Muscle layer of colon (tissue), 2 donors: ENCODE data around the gene DST.

Source experiments
- H3K27ac ChIP-seq: one replicate; pipeline ENCODE4 v1.7.0; 2013; ENCODE audit warnings: low read depth, mild to moderate bottlenecking, low read length, moderate library complexity
- H3K27me3 ChIP-seq, 2 donors: one replicate each; pipeline ENCODE4 v1.7.0; 2013; ENCODE audit warnings: low read length in 2 of 2, mild to moderate bottlenecking in 2 of 2; ENCODE audit not compliant: insufficient read depth in 2 of 2, control insufficient read depth in 1 of 2
- H3K36me3 ChIP-seq: one replicate; pipeline ENCODE4 v1.7.0; 2013; ENCODE audit warnings: mild to moderate bottlenecking, low read length; ENCODE audit not compliant: insufficient read depth
- H3K4me1 ChIP-seq: one replicate; pipeline ENCODE4 v1.7.0; 2013; ENCODE audit warnings: mild to moderate bottlenecking, low read length; ENCODE audit not compliant: insufficient read depth
- H3K4me3 ChIP-seq, 2 donors: one replicate each; pipeline ENCODE4 v1.7.0; 2013; ENCODE audit warnings: low read length in 2 of 2, low read depth in 1 of 2, mild to moderate bottlenecking in 1 of 2, moderate library complexity in 1 of 2
- H3K9ac ChIP-seq: one replicate; pipeline ENCODE4 v1.7.0; 2013; ENCODE audit warnings: low read length
- H3K9me3 ChIP-seq: one replicate; pipeline ENCODE4 v1.7.0; 2013; ENCODE audit warnings: mild to moderate bottlenecking, low read length
- donor health status: abdominal sarcoma.
- donor health status: Adenocarcinoma of cecum.

The DST gene

DNA sequence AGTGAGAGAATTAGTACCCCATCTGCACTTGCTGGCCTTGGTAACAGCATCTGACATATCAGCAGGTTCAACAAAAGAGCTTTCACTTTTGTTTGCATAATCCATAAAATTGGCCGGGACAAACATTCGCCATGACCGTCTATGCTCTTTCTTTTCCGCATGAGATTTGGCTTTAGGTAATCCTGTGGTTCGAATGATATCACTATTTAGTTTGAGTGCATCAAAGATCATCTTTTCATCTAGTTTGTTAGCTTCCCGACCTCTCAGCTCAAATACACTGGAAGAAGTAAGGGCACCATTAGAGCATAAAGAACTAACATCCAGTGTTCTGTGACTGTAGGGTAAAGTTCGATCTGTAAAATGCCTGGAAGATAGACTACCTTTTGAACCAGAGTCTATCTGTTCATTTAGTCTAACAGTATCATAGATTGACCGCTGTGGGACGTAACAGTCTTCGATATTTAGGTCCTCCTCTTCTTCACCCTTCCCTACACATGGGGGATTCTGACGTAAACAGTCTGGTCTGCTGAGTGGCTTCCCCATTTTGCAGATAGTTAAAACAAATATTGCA is 101.6 kb downstream of the DST start:
- Histone ChIP-seq H3K36me3 (peaks cover 7% of the 10 kb centered on the region), H3K4me1 (peaks cover 33% of the 10 kb centered on the region)

DNA sequence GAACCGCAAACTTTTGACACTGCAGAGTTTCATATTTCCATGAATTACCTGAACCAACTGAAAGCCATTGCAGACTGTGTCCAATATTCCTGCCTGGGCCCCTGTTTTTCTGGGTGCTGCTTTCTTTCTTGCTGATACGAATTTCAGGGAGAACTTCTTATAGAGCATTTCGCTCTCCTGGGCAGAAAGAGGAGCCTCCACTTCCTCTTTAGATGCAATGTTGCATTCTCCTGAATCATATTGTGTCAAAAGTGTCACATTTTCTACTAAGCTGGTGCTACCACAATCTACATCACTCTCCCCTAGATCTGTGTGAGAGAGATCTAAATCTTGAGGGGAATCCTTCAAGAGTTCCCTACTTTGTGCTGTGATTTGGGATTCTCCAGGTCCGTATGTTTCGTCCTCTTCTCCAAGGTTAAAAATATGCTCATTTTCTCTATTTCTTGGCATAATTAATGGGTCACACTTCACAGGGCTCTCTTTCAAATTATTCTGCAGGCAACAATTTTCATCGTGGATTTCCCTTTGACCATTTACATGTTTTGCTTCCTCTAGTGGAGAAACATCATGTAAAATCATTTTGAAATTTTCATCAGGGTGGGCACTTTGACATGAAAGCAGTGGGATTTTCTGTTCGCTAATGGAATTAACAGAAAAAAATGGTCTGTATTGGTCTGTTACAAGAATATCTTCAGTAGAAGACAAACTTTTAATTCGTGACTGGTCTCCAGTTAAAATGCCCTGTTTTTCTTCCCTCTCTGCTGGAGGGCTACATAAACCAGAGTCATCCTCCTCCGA is 102.3 kb downstream of the DST start:
- no peaks in the 10 kb centered on the region for H3K9me3 ChIP-seq
- H3K27me3 ChIP-seq = no peaks in the 10 kb centered on the region
- peak overlapping the region; percentile 94 for H3K9ac ChIP-seq
- peak overlapping the region; percentile 39 to 88 for H3K4me3 ChIP-seq
- peaks cover 13% of the 10 kb centered on the region for H3K36me3 ChIP-seq
- peaks cover 40% of the 10 kb centered on the region for H3K4me1 ChIP-seq
- peak overlapping the region; percentile 97 for H3K27ac ChIP-seq

More for the DNA sequence above, 101.6 kb downstream of the DST start:
- peak overlapping the region; percentile 97 for H3K27ac ChIP-seq
- no peaks in the 10 kb centered on the region for H3K27me3 ChIP-seq
- peak overlapping the region; percentile 94 for H3K9ac ChIP-seq
- H3K9me3 ChIP-seq = no peaks in the 10 kb centered on the region
- H3K4me3 ChIP-seq = peak overlapping the region; percentile 39 to 88

DNA sequence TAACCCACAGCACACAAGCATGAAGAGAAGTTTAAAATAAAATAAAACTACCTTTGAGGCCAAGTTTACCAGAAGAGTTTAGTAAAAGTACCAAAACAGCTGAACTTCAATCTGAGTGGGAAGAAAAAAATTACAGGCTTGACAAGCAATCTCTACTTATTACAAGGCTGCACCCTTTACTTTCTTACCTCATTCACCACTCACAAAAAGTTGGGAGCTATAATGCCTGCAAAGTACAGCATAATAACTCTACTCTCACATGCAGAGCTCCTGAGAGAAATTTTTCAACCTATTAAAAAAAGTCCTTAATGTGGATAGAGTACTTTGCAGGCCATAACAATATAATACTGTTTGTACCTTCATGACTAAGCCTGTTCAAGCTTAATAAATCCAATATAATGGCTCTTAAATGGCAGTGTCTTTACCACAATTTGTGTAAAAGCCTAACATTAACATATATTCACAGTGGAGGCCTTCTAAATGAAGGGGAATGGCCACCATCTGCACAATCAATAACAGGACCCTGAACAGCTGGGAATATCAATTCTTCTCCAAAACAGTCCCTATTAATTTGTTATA is 103.1 kb downstream of the DST start:
- Histone ChIP-seq H3K27ac (peak overlapping the region; percentile 97), H3K9ac (peak overlapping the region; percentile 94), H3K9me3 (no peaks in the 10 kb centered on the region), H3K4me1 (peaks cover 48% of the 10 kb centered on the region), H3K27me3 (no peaks in the 10 kb centered on the region), H3K4me3 (peak overlapping the region; percentile 39 to 88), H3K36me3 (peaks cover 20% of the 10 kb centered on the region)

GRCh38 chr6:56538851-56539250 is 103.8 kb downstream of the DST start:
- H3K4me1 ChIP-seq = peaks cover 42% of the 10 kb centered on the region
- H3K36me3 ChIP-seq = peaks cover 26% of the 10 kb centered on the region
- peak overlapping the region; percentile 97 for H3K27ac ChIP-seq
- no peaks in the 10 kb centered on the region for H3K27me3 ChIP-seq
- H3K9me3 ChIP-seq = no peaks in the 10 kb centered on the region
- peak overlapping the region; percentile 39 to 88 for H3K4me3 ChIP-seq
- peak overlapping the region; percentile 94 for H3K9ac ChIP-seq

DNA sequence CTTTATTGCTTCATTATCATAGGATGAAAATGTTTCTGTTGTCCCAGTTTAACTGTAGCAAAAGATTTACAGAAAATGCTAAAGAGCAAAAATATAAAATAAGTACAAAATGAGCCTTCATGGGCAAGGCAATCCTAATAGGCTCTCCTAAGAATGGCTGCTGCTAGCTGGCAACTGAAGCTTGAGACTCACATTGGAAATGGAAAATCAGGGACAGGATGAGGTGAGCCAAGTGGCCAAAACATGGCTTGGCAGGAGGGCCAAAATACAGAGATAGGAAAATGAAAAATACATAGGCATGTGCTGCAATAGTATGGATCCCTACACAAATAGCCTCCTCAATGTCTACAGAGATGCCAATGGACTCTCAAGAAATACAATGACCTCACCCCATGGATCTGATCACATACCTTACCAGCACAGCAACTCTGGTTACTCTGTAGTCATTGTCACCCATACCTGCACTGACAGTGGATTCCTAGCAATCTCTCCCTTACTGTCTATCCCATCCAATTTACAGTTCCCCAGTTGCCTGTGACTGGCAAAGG is 105.4 kb downstream of the DST start:
- H3K9me3 ChIP-seq = no peaks in the 10 kb centered on the region
- peaks cover 36% of the 10 kb centered on the region for H3K36me3 ChIP-seq
- no peak overlapping the region for H3K27ac ChIP-seq
- H3K4me1 ChIP-seq = peaks cover 50% of the 10 kb centered on the region
- H3K9ac ChIP-seq = no peak overlapping the region
- H3K27me3 ChIP-seq = no peaks in the 10 kb centered on the region
- peak overlapping the region in 1 of 2 donors; percentile 36 for H3K4me3 ChIP-seq

GRCh38 chr6:56536536-56536935 is 106.2 kb downstream of the DST start:
- peaks cover 43% of the 10 kb centered on the region for H3K36me3 ChIP-seq
- H3K27me3 ChIP-seq = no peaks in the 10 kb centered on the region
- H3K9ac ChIP-seq = no peak overlapping the region
- no peaks in the 10 kb centered on the region for H3K9me3 ChIP-seq
- H3K4me1 ChIP-seq = peaks cover 57% of the 10 kb centered on the region
- no peak overlapping the region for H3K27ac ChIP-seq
- no peak overlapping the region for H3K4me3 ChIP-seq

GRCh38 chr6:56535626-56536025 is 107.1 kb downstream of the DST start:
- H3K9ac ChIP-seq = no peak overlapping the region
- no peaks in the 10 kb centered on the region for H3K27me3 ChIP-seq
- H3K4me3 ChIP-seq = no peak overlapping the region
- H3K9me3 ChIP-seq = no peaks in the 10 kb centered on the region
- no peak overlapping the region for H3K27ac ChIP-seq
- H3K36me3 ChIP-seq = peaks cover 49% of the 10 kb centered on the region
- peaks cover 59% of the 10 kb centered on the region for H3K4me1 ChIP-seq

DNA sequence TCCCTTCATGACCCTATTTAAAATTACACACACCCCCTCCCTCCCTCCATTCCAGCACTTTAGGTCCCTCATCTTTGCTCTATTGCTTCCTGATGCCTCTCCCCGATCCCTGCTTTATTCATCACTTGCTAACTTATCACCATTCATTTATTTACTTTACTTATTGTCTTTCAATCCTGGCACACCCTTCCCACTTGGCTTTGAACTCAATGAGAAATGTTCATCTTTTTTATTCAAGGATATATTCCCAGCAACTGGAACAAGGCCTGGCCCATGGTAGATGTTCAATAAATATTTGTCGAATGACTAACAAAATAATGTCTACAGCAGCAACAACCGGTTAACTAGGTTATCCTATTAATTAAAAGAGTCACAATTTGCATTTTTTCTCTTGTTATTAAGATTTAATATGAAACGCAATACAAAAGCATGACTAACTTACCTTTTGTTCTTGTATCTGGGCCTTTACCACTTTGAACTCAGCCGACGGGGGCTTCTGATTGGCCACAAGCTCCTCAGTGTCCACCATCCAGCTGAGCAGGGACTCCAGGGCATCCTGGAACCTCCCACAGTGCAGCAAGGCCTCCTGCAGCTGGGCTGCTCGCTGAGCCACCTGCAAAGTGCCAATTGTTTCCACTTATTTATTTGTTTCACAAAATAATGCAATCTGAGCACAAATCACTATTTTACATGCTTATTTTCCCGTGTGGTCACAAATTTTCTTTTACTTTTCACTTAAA is 107.8 kb downstream of the DST start:
- no peaks in the 10 kb centered on the region for H3K9me3 ChIP-seq
- no peak overlapping the region for H3K27ac ChIP-seq
- peaks cover 50% of the 10 kb centered on the region for H3K36me3 ChIP-seq

GRCh38 chr6:56532766-56533551 is 109.7 kb downstream of the DST start:
- Histone ChIP-seq H3K9ac (no peak overlapping the region), H3K9me3 (no peaks in the 10 kb centered on the region), H3K4me3 (no peak overlapping the region), H3K27ac (no peak overlapping the region), H3K4me1 (peaks cover 73% of the 10 kb centered on the region), H3K27me3 (no peaks in the 10 kb centered on the region), H3K36me3 (peaks cover 67% of the 10 kb centered on the region)

More for the DNA sequence above, 107.8 kb downstream of the DST start:
- Histone ChIP-seq H3K27me3 (no peaks in the 10 kb centered on the region), H3K4me1 (peaks cover 61% of the 10 kb centered on the region), H3K9ac (no peak overlapping the region), H3K4me3 (no peak overlapping the region)

DNA sequence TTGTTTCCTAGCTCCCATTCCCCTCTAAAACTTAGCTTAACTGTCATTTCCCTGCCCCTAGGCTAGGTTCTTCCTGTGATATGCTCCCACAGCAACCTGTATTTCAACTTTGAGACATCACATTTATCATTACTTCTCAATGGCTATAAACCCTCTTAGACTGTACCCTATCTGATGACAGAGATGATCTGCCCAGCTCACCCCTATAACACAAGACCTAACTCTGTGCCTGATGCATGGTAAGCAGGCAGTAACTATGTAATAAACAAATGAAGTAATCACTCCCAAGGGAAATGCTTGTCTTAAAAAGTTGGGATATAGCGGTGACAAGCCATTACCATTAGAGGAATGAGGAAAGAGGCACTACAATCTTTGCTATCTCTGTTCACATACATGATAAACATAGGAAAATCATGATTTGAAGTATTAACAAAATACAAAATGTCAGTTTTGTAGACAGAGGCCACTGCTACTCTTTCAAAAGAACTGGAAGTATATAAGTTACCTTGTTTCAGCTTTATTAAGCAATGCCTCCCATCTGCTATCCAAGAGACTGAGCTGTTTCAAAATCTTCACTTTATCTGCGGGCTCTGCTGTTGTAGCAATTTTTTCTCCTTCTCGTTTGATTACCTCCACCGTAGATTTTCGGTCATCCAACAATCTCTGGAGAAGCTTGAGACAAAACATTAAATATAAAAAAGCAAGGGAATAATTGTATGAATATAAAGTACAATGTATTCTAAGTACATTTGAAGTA is 110.7 kb downstream of the DST start:
- Histone ChIP-seq H3K36me3 (peaks cover 76% of the 10 kb centered on the region), H3K27ac (no peak overlapping the region), H3K9ac (no peak overlapping the region), H3K27me3 (no peaks in the 10 kb centered on the region), H3K4me1 (peaks cover 71% of the 10 kb centered on the region), H3K4me3 (no peak overlapping the region), H3K9me3 (no peaks in the 10 kb centered on the region)
